ENCODE results near the gene PROP1.

PROP1 gene

GRCh38 chr5:177982072-177982727 is 13.8 kb downstream of the PROP1 start (continued):
- TF ChIP-seq ZNF747 (tag by site-specific recombination; IDR thresholded peaks at IDR 0.05) = no peak
- TF ChIP-seq ZNF423 (tag by site-specific recombination; IDR thresholded peaks at IDR 0.05) = peak; percentile 52; the same call in 1 of the 2 replicates

GRCh38 chr5:177981296-177982071 is 14.6 kb downstream of the PROP1 start:
- Histone ChIP-seq H3K27ac (ENCODE audit: extremely low read depth, low read depth, low read length) (no peak overlapping the region), H3K4me3 (ENCODE audit: low read depth, low read length) (no peak overlapping the region), H3K4me1 (ENCODE audit: control insufficient read depth, insufficient read depth, low read length) (no peaks in the 10 kb centered on the region), H3K9me3 (ENCODE audit: control insufficient read depth, insufficient read depth, low read depth, low read length) (no peaks in the 10 kb centered on the region), H3K36me3 (ENCODE audit: control insufficient read depth in 2 of 2, insufficient read depth in 1 of 2, low read length in 2 of 2) (no peaks in the 10 kb centered on the region)
- POLR2A ChIA-PET = no interaction called here
- TF ChIP-seq ZBTB17 (tag by site-specific recombination; IDR thresholded peaks at IDR 0.05) = peak; percentile 94
- TF ChIP-seq HOXD13 (CRISPR knock-in tag; IDR thresholded peaks at IDR 0.05; ENCODE audit: borderline replicate concordance) = no peak
- CTCF ChIA-PET = interaction anchor here (0.6 kb wide), 1 partner anchor 94 kb away, joined by 3 read pairs; no protein-coding TSS in a partner anchor

- Histone ChIP-seq H3K4me3 (ENCODE audit: low read depth, low read length) (no peak overlapping the region), H3K4me1 (ENCODE audit: control insufficient read depth, insufficient read depth, low read length) (no peaks in the 10 kb centered on the region), H3K36me3 (ENCODE audit: control insufficient read depth in 2 of 2, insufficient read depth in 1 of 2, low read length in 2 of 2) (no peaks in the 10 kb centered on the region), H3K9me3 (ENCODE audit: control insufficient read depth, insufficient read depth, low read depth, low read length) (no peaks in the 10 kb centered on the region), H3K27ac (ENCODE audit: extremely low read depth, low read depth, low read length) (no peak overlapping the region)
- ChIA-PET POLR2A (no interaction called here), CTCF (no interaction called here)
- TF ChIP-seq, protein P1, sequence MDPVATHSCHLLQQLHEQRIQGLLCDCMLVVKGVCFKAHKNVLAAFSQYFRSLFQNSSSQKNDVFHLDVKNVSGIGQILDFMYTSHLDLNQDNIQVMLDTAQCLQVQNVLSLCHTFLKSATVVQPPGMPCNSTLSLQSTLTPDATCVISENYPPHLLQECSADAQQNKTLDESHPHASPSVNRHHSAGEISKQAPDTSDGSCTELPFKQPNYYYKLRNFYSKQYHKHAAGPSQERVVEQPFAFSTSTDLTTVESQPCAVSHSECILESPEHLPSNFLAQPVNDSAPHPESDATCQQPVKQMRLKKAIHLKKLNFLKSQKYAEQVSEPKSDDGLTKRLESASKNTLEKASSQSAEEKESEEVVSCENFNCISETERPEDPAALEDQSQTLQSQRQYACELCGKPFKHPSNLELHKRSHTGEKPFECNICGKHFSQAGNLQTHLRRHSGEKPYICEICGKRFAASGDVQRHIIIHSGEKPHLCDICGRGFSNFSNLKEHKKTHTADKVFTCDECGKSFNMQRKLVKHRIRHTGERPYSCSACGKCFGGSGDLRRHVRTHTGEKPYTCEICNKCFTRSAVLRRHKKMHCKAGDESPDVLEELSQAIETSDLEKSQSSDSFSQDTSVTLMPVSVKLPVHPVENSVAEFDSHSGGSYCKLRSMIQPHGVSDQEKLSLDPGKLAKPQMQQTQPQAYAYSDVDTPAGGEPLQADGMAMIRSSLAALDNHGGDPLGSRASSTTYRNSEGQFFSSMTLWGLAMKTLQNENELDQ (tag by site-specific recombination; IDR thresholded peaks at IDR 0.05; ENCODE audit: low read depth) = no peak
- TF ChIP-seq ZNF510 (tag by site-specific recombination; IDR thresholded peaks at IDR 0.05; ENCODE audit: insufficient replicate concordance) (no peak), FEZF1 (tag by site-specific recombination; IDR thresholded peaks at IDR 0.05) (no peak), IKZF3 (tag by site-specific recombination; IDR thresholded peaks at IDR 0.05) (no peak), PBX3 (CRISPR knock-in tag; IDR thresholded peaks at IDR 0.05) (no peak), ZNF48 (tag by site-specific recombination; IDR thresholded peaks at IDR 0.05) (no peak), ZNF184 (tag by site-specific recombination; IDR thresholded peaks at IDR 0.05) (no peak), PATZ1 (tag by site-specific recombination; IDR thresholded peaks at IDR 0.05) (no peak), ZNF140 (tag by site-specific recombination; IDR thresholded peaks at IDR 0.05) (no peak), GLIS2 (tag by site-specific recombination; IDR thresholded peaks at IDR 0.05) (no peak)
Measured at GRCh38 chr5:177980743-177981151, 15.3 kb downstream of the PROP1 start.
